Measurements from ENCODE around the gene CCDC82. TPM values are rescaled to one million over a fixed set of nuclear protein-coding genes. Genes with fewer than 3 reads are reported as not detected.
"Not testable (repeated sequence)": the region's sequence is repeated elsewhere in the genome, so short reads cannot be mapped to it uniquely, and the experiment has no call there.

The CCDC82 gene
- 10.7 and 12.7 TPM in 2 replicates for total RNA-seq

DNA sequence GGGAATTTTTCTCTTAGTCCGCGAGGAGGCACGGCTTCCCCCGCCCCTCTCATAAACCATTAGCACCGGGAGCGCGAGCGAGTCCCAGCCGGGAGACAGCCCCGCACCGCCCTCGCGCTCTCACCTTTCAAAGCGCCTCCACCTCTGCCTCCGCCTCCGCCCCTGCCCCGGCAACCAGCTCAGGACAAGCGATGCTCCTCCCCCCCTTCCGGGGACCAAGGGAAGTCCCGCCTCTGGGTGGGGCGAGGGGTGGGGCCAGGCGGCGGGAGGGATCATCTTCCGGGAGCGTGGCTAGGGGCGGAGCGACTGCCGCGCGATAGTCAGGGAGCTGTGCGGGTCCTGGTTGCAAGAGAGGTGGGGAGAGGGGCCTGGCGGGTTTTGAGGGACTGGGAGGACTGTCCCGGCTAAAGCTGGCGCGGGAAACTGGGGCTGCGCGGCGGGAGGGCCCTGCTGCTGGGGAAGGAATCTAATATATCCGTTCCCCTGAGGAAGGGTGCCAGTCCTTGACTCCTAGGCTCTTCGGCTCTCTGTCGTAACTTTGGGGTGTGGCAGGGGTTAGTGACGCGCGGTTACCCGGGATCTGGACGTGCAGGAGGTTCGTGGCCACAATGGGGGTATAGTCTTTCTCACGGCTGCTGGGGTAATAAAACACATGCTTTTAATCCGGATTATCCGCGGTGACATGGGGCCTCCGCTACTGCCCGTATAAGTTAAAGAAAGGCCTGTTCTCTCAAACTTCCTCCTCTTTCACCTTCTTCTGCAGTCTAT is at the start of gene CCDC82, which contains the start of gene JRKL:
Gene CCDC82, minus strand, starts transcription at position 193 of the 768 bp plus-strand sequence. CDS start 5,165 bp downstream, outside the sequence.
Gene JRKL, plus strand, starts transcription at position 294 of the 768 bp plus-strand sequence. CDS start 637 bp downstream, outside the sequence.
- peak; percentile 40 for DNase-seq (ENCODE audit: low read depth)
- H3K4me3 ChIP-seq (ENCODE audit: low read depth, low read length), result peak within 1 kb of the TSS; percentile 72
- TF ChIP-seq, protein P1, sequence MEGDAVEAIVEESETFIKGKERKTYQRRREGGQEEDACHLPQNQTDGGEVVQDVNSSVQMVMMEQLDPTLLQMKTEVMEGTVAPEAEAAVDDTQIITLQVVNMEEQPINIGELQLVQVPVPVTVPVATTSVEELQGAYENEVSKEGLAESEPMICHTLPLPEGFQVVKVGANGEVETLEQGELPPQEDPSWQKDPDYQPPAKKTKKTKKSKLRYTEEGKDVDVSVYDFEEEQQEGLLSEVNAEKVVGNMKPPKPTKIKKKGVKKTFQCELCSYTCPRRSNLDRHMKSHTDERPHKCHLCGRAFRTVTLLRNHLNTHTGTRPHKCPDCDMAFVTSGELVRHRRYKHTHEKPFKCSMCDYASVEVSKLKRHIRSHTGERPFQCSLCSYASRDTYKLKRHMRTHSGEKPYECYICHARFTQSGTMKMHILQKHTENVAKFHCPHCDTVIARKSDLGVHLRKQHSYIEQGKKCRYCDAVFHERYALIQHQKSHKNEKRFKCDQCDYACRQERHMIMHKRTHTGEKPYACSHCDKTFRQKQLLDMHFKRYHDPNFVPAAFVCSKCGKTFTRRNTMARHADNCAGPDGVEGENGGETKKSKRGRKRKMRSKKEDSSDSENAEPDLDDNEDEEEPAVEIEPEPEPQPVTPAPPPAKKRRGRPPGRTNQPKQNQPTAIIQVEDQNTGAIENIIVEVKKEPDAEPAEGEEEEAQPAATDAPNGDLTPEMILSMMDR (conservative IDR thresholded peaks at IDR 0.05; ENCODE audit: low read depth, low read length), result no peak

DNA sequence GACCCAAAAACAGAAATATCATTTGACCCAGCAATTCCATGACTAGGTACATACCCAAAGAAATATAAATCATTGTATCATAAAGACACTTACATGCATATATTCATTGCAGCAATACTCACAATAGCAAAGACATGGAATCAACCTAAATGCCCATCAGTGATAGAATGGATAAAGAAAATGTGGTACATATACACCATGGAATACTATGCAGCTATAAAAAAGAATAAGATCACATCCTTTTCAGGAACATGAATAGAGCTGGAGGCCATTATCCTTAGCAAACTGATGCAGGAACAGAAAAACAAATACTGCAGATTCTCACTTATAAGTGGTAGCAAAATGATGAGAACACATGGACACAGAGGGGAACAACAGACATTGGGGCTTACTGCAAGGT is 42.9 kb upstream of the CCDC82 start:
- not testable (repeated sequence) for H3K4me3 ChIP-seq (ENCODE audit: low read depth, low read length); DNase-seq (ENCODE audit: low read depth)

DNA sequence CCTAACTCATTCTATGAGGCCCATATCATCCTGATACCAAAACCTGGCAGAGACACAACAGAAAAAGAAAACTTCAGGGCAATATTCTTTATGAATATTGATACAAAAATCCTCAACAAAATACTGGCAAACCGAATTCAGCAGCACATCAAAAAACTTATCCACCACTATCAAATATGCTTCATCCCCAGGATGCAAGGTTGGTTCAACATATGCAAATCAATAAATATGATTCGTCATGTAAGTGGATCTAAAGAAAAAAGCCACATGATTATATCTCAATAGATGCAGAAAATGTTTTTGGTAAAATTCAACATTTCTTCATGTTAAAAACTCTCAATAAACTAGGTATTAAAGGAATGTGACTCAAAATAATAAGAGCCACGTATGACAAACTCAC is 41.0 kb upstream of the CCDC82 start:
- H3K4me3 ChIP-seq (ENCODE audit: low read depth, low read length), result no peak overlapping the region
- DNase-seq (ENCODE audit: low read depth), result no peak
- TF ChIP-seq, protein P1 (conservative IDR thresholded peaks at IDR 0.05; ENCODE audit: low read depth, low read length), result no peak

DNA sequence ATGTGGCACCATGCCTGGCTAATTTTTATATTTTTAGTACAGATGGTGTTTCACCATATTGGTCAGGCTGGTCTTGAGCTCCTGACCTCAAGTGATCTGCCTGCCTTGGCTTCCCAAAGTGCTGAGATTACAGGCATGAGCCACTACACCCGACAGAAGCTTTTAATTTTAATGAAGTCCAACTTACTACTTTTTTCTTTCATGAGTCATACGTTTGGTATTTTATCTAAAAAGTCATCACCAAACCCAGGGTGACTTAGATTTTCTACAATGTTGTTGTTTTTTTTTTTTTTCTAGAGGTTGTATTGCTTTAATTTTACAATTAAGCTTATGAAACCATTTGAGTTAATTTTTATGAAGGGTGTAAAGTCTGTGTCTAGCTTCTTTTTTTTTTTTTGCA is 35.0 kb upstream of the CCDC82 start:
- TF ChIP-seq, protein P1 (conservative IDR thresholded peaks at IDR 0.05; ENCODE audit: low read depth, low read length), result no peak
- DNase-seq (ENCODE audit: low read depth), result no peak
- no peak overlapping the region for H3K4me3 ChIP-seq (ENCODE audit: low read depth, low read length)

DNA sequence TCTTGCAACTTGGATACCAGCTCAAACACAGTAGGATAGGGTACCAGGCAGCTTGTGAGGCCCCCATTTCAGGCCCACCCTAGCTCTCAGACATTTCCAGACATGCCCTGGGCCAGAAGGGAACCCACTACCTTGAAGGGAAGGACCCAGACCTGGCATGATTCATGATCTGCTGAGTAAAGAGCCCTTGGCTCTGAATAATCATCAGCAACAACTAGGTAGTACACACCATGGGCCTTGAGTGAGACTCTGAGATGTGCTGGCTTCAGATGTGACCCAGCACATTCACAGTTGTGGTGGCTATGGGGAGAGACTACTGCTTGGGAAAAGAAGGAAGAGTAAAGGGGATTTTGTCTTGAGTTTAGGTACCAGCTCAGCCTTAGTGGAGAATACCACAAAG is 23.7 kb upstream of the CCDC82 start:
- H3K4me3 ChIP-seq (ENCODE audit: low read depth, low read length), result no peak overlapping the region
- TF ChIP-seq, protein P1 (conservative IDR thresholded peaks at IDR 0.05; ENCODE audit: low read depth, low read length), result no peak
- no peak for DNase-seq (ENCODE audit: low read depth)

DNA sequence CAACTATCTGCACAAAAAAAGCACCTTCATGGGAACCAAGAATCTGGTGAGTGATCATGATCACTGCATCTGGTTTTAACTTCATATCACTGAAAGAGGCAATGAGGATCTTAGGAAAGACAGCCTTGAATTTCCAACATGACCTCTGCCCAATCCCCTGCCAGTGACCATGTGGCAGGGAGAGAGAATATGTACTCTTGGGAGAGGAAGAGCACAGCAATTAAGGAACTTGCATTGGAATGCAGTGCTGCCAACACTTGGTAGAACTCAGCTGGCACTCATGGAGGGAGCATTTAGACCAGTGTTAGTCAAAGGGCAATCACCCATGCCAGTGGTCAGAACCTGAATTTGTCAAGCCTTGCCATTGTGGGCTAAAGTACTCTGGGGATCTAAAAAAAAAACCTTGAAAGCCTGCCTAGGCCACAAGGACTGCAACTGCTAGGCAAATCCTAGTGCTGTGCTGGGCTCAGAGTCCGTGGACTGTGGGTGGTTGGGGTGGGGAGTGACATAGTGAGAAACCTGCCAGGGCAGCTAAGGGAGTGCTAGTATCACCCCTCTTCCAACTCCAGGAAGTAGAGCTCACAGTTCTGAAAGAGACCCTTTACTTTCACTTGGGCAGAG is 23.2 kb upstream of the CCDC82 start:
- TF ChIP-seq, protein P1 (conservative IDR thresholded peaks at IDR 0.05; ENCODE audit: low read depth, low read length), result no peak
- no peak for DNase-seq (ENCODE audit: low read depth)

DNA sequence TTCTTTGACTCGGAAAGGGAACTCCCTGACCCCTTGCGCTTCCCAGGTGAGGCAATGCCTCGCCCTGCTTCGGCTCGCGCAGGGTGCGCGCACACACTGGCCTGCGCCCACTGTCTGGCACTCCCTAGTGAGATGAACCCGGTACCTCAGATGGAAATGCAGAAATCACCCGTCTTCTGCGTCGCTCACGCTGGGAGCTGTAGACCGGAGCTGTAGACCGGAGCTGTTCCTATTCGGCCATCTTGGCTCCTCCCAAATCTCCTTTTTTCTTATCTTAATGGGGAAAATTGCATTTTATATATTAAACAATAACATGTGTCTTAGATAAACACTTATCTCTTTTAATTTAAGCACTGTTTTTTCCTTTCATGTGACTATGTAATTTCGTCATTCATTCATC is 21.7 kb upstream of the CCDC82 start:
- DNase-seq (ENCODE audit: low read depth), result not testable (repeated sequence)
- peak overlapping the region; percentile 2 for H3K4me3 ChIP-seq (ENCODE audit: low read depth, low read length)

More for the DNA sequence above, 23.2 kb upstream of the CCDC82 start:
- H3K4me3 ChIP-seq (ENCODE audit: low read depth, low read length), result no peak overlapping the region

DNA sequence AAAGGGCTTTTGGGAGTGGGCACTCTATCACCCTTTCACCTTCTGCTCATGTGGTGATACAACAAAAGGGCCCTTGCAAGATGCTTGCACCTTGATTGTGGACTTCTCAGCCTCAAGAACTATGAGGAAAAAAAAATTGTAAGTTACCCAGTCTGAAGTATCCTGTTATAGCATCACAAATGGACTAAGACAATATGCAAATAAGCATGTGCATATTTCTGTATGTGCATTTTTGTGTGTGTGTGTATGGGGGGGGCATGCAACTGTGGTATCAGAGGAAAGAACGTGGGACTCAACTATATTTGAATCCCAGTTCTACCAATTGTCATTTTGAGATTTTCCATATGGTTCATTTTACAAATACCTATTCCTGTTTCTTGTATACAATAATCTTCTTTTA is 11.0 kb upstream of the CCDC82 start:
- no peak for DNase-seq (ENCODE audit: low read depth)
- TF ChIP-seq, protein P1 (conservative IDR thresholded peaks at IDR 0.05; ENCODE audit: low read depth, low read length), result no peak
- H3K4me3 ChIP-seq (ENCODE audit: low read depth, low read length), result no peak overlapping the region

All from epithelial cell of proximal tubule (primary cell).